CD4-positive, CD25-positive, alpha-beta regulatory T cell (primary cell): Measurements from ENCODE around the gene CBLB. TPM values are rescaled to one million over a fixed set of nuclear protein-coding genes. Genes with fewer than 3 reads are reported as not detected.

Experiments
- ATAC-seq, 2 donors: fragments of 150-1000 bp; cut with Tn5 transposase; one replicate each; pipeline ENCODE4 v1.10.0; 2021; ENCODE audit warnings: low read depth in 2 of 2, moderate number of reproducible peaks in 2 of 2, moderate library complexity in 1 of 2
- DNase-seq, 3 donors: peaks; one replicate each; pipeline versions ENCODE4 v3.0.0 to v3.0.0-alpha.2; 2012 to 2022; ENCODE audit warnings: mixed read lengths in 1 of 3
- H3K27ac ChIP-seq: one replicate; pipeline ENCODE4 v1.7.0; 2013; ENCODE audit warnings: mild to moderate bottlenecking, low read length; ENCODE audit not compliant: insufficient read depth, poor library complexity, severe bottlenecking
- H3K27me3 ChIP-seq: one replicate; pipeline ENCODE4 v1.7.0; 2013; ENCODE audit warnings: low read length; ENCODE audit not compliant: control insufficient read depth, insufficient read depth
- H3K36me3 ChIP-seq: one replicate; pipeline ENCODE4 v1.7.0; 2013; ENCODE audit warnings: mild to moderate bottlenecking, low read length, moderate library complexity; ENCODE audit not compliant: control insufficient read depth, insufficient read depth
- H3K4me1 ChIP-seq: 2 replicates; pipeline ENCODE4 v1.7.0; 2013; ENCODE audit warnings: mild to moderate bottlenecking, low read length; ENCODE audit not compliant: insufficient read depth, control insufficient read depth, poor library complexity, severe bottlenecking
- H3K4me3 ChIP-seq: one replicate; pipeline ENCODE4 v1.7.0; 2013; ENCODE audit warnings: low read depth, mild to moderate bottlenecking, low read length, moderate library complexity
- H3K9me3 ChIP-seq, 2 experiments: 1 replicate in 1 of 2; 2 replicates in 1 of 2; pipeline ENCODE4 v1.7.0; 2013; ENCODE audit warnings: low read length in 2 of 2, mild to moderate bottlenecking in 1 of 2, moderate library complexity in 1 of 2; ENCODE audit not compliant: control insufficient read depth in 2 of 2
- H3K27ac Mint-ChIP-seq, 3 donors: one replicate each; pipeline ENCODE4 v1.8.0; 2020 to 2022; ENCODE audit warnings: mild to moderate bottlenecking in 3 of 3, mixed read lengths in 3 of 3, moderate library complexity in 2 of 3
- H3K27me3 Mint-ChIP-seq: one replicate; pipeline ENCODE4 v1.8.0; 2022; ENCODE audit warnings: mild to moderate bottlenecking, mixed read lengths
- H3K36me3 Mint-ChIP-seq: one replicate; pipeline ENCODE4 v1.8.0; 2020; ENCODE audit warnings: mixed read lengths
- H3K4me1 Mint-ChIP-seq, 4 donors: one replicate each; pipeline ENCODE4 v1.8.0; 2020 to 2022; ENCODE audit warnings: mixed read lengths in 4 of 4, mild to moderate bottlenecking in 1 of 4
- H3K4me3 Mint-ChIP-seq, 4 donors: one replicate each; pipeline ENCODE4 v1.8.0; 2020 to 2022; ENCODE audit warnings: mild to moderate bottlenecking in 4 of 4, mixed read lengths in 4 of 4, moderate library complexity in 3 of 4
- H3K9me3 Mint-ChIP-seq, 7 donors: one replicate each; pipeline ENCODE4 v1.8.0; 2020 to 2022; ENCODE audit warnings: mixed read lengths in 7 of 7, mild to moderate bottlenecking in 3 of 7, moderate library complexity in 2 of 7
- polyA plus RNA-seq, 4 donors: library from polyadenylated mRNA; unstranded; fragments of 300-500 nt; fragmentation: Illumina TruSeq; gene quantifications; one replicate each; pipeline ENCODE4 v1.2.3, GENCODE V29; 2021
- total RNA-seq: library from RNA; stranded (reverse); gene quantifications from one replicate; pipeline ENCODE4 v1.2.3, GENCODE V29; 2022

Gene CBLB
- total and polyA plus RNA-seq, 5 donors from 2014 or later = 23.9 to 83.1 (median 34.8) TPM

DNA sequence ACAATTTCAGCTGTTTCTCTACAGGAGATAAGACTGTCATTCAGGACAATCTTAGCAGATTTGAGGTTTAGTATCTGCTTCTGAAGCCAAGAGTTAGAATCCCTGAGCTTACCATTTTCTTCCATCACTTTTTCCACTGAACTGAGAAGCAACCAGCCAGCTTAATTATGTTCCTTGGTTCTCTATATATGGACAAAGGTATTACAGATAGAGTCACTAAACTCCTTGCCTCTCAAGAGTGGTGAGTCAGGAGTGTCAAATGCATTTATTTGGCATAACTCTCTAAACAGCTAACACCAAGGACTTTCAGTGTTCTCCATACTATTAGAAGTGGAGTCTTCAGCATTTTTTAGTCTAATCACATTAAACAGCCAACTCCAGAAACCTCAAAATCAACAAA is 262.8 kb downstream of the CBLB start:
- Histone ChIP-seq H3K27ac (no peak overlapping the region), H3K36me3 (no peaks in the 10 kb centered on the region), H3K4me1 (no peaks in the 10 kb centered on the region), H3K4me3 (no peak overlapping the region), H3K27me3 (no peaks in the 10 kb centered on the region), H3K9me3 (no peaks in the 10 kb centered on the region)
- peaks cover 9% of the 10 kb centered on the region for H3K27me3 Mint-ChIP-seq
- H3K27ac Mint-ChIP-seq = no peak overlapping the region
- no peaks in the 10 kb centered on the region for H3K36me3 Mint-ChIP-seq
- ATAC-seq = no peak
- H3K4me1 Mint-ChIP-seq = no peaks in the 10 kb centered on the region
- H3K4me3 Mint-ChIP-seq = no peak overlapping the region
- DNase-seq = no peak
- H3K9me3 Mint-ChIP-seq = peaks cover 0 to 2% (median 0%) of the 10 kb centered on the region in 7 donors
